Iris pigment epithelial cell (primary cell): ENCODE data around the gene FAM83G.
A peak's percentile ranks its signal among the peaks of the same experiment; 100 is the strongest.
"Not testable (repeated sequence)": the region's sequence is repeated elsewhere in the genome, so short reads cannot be mapped to it uniquely, and the experiment has no call there.

ENCODE experiments used
- DNase-seq: peaks from one replicate; pipeline ENCODE4 v3.0.0-alpha.2; 2011; ENCODE audit warnings: low read depth

FAM83G gene

DNA sequence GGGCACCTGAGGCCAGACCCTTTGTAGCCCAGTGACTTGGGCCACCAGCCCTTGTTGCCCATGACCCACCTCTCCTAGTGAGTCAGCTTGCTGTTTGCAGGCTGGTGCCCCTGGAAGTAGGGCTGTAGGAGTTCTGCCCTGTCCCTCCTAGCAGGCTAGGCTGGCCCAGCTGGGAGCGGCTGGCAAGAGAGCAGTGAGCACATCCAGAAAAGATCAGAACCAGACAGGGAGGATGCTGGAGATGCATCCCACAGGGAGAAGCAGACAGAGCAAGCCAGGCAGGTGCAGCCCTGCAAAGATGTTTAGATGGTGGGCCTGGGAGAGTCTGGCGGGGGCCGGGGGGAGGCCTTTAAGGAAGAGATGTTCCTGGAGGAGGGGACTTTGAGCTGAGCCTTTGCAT is 50.2 kb downstream of the FAM83G start:
- no peak for DNase-seq

GRCh38 chr17:18953231-18953728 is 51.3 kb downstream of the FAM83G start:
- DNase-seq: no peak

GRCh38 chr17:18951941-18952842 is 52.4 kb downstream of the FAM83G start, which contains the start of gene SLC5A10:
Gene SLC5A10, plus strand, starts transcription at chr17:18952165. Its CDS starts 41 bp downstream, at chr17:18952206.
- DNase-seq: no peak

DNA sequence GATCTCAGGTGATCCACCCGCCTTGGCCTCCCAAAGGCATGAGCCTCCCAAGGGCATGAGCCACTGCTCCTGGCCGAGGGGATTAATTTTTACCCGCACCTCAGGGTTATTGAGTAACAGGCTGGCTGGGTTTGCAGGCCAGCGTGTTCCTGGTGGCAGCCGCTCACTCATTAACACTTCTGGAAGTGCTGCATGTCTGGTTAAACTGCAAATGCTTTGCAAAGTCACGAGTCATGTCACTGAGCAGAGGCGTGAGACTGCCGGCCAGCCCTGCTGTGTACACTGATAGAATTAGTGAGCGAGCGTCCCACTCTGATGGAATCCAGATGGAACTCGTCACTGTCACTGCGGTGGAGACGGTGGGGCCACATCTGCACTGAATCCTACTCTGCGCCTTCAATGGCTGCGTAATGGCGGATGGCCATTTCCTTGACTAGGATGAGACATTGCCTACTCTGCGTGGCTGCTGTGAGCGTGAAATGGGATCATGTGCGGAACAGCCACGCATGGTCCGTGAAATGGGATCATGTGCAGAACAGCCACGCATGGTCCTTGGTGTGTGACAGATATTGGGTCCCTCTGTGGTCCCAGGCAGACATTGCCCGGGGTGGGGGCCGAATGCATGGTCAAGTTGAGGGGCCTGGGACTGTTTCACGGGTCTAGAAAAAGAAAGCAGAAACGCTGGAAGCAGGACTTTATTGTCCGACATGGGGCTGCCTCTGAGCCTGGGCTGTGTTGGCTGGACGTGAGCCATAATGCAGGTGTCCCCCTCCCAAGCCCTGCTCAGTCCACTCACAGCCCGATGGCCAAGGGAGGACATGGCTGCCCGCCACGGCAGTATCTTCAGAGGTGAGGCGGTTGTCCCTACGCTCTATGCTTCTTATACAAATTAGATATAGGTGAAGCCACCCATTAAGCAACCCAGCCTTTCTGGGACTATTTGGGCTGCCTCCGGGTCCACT is 53.3 kb downstream of the FAM83G start:
- DNase-seq: no peak

- no peak for DNase-seq
These were observed 54.2 kb downstream of the FAM83G start for GRCh38 chr17:18950346-18950745.

DNA sequence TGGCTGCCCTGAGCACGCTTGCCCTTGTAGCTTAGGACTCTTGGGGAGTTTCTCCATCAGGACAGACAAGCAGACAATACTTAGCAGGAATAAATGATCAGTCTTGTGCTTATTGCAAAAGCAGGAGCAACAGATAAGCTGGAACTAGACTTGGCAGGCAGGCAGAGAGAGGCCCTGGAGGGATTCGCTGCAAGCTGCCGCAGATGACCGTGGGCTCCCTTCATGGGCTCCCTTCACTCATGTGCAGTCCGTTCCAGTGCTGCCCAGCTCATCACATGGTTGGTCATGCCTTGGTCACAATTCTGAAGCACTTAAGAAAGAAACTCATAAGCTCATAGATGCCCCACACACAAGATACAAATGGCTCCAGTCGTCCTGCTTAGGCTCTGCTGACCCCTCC is 55.0 kb downstream of the FAM83G start:
- no peak for DNase-seq

DNA sequence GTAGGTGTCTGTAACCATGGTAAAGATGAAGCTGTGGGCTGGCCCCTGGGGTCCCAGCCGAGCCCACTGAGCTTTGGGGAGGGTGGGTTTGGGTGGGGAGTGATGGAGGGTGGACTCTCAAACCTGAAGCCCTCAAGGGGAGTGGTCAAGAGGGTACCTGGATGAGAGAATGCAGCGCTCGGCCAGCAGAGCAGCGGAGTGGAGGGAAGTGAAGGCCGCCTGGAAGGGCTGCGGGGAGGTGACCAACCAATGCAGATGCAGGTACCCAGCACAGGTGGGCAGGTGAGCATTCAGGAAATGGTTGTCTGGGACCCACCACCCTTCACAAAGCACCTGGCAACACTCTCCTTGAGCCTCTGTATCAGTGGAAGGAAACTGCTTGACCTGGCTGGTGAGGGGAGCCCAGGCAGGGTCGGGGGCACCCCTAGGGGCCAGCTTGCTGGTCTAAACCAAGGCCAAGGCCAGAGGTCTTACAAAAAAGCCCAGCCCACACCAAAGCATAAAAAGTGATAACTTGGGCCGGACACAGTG is 56.0 kb downstream of the FAM83G start:
- DNase-seq: no peak

DNA sequence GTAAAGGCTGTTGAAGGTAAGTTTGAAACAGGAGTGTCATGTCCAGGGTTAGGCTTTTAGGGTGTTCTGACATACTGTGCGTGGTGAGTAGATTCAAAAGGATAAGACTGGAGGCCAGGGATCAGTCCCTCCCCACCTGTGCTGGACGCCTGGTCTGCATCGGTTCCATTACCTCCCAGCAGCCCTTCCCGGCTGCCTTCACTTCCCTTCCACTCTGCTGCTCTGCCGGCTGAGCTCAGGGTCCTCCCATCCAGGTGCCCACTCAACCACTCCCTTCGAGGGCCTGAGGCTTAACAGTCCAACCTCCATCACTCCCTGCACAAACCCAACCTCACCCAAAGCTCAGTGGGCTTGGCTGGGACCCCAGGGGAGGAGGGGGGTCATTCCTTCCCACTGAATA is 56.7 kb downstream of the FAM83G start:
- DNase-seq: no peak

GRCh38 chr17:18946536-18946935 is 58.0 kb downstream of the FAM83G start:
- peak; percentile 36 for DNase-seq

GRCh38 chr17:18944646-18945045 is 59.9 kb downstream of the FAM83G start:
- DNase-seq: no peak

DNA sequence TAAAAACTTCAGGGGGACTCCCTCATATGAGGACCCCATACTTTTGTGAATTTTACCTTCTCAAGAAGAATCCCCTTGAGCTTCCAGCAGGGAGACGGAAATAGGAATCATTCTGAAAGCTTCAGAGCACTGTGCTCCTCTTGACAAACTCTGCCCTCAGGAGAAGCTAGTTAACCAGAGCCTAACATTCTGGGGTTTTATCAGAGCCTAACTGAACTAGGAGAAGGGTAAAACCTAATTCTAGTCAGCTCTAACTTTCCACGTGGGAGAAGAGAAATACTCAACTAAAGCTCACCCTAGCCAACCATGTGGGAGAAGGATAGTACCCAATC is 65.9 kb downstream of the FAM83G start:
- no peak for DNase-seq

DNA sequence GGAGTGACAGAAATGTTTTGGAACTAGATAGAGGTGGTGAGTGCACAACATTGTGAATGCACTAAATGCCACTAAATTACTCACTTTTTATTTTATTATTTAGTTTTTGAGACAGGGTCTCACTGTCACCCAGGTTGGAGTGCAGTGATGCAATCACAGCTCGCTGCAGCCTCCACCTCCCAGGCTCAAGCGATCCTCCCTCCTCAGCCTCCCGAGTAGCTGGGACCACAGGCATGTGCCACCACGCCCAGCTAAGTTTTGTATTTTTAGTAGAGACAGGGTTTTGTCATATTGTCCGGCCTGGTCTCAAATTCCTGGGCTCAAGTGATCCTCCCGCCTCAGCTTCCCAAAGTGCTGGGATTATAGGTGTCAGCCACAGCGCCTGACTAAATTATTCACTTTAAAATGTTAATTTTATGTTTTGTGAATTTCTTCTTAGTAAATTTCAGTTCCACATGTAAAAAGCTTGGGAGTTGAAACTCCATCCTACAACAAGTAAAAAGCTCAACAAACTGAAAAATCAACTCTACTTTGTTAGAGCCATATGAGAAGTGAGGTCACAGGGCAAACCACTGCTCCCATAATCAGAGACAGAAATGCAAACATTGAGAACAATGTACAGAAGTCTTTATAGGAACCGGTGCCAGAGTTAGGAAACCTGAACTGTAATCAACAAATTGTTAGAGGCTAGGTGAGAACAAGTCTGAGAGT is 66.4 kb downstream of the FAM83G start:
- no peak for DNase-seq

- no peak for DNase-seq
These were observed 71.2 kb downstream of the FAM83G start for GRCh38 chr17:18933102-18934058.

DNA sequence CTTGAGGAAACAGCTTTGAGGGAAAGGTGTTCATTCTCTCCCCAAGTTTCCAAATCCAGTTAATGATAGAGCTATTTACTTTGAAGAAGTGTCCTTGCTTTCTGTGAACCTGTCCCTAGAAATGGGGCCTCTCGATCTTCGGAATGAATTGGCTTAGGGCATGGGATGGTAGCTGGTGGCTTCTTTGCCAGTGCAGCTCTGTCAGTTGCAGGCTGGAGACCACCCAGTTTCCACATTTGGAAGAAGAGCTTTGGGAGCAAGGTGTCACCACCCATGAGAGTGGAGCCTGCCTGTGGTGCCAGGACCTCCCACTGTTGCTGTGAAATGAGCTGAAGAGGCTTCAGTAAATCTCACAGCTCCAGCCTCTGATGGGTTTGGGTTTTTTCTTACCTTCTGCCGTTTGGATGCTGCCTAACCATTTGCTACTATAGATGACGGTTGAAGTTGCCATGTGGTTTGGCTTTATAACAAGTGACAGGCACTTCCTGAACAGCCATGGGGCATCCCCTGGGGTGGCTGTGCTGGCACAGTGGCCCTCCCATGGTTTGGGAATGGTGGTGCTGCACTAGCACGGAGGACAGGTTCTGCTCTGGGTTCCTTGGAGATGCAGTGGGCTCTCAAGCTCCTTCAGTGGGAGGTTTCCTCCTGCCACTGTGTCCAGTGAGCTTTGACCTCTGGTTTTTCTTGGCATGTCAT is 72.1 kb downstream of the FAM83G start:
- DNase-seq: no peak

DNA sequence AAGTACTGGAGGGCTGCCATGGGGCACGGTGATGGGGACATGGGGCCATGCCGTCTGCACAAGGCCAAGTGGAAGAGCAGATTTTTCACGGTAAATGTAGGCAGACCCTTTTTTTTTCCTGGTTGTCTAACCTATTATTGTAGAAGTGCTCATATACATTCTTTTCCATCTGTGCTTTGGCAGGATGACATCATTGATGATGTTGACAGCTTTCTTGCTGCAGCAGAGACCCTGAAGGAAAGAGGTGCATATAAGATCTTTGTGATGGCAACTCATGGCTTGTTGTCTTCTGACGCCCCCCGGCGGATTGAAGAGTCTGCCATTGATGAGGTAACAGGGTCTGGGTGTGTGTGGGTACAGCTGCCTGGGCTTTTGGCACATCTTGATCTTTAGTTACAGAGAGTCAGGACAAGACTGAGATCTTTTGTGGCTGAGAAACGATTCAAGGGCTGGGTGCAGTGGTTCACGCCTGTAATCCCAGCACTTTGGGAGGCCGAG is 75.9 kb downstream of the FAM83G start:
- no peak for DNase-seq

- DNase-seq: no peak
These were observed 79.4 kb downstream of the FAM83G start for GRCh38 chr17:18925187-18925586.

- not testable (repeated sequence) for DNase-seq
These were observed 82.0 kb downstream of the FAM83G start for GRCh38 chr17:18922596-18922995.

GRCh38 chr17:18921912-18922451 is 82.6 kb downstream of the FAM83G start:
- DNase-seq: peak; percentile 58

GRCh38 chr17:18921485-18921884 is 83.1 kb downstream of the FAM83G start:
- no peak for DNase-seq
